OCI-LY1 (cell line): Measurements from ENCODE around the gene RALGPS1.

Experiments
- EZH2 ChIP-seq: fragments of 200-600 bp; sonication (generic), shearing (Covaris generic); IDR thresholded peaks from 2 replicates; pipeline ENCODE4 v1.8.0; 2017; ENCODE audit warnings: borderline replicate concordance, mixed run types, mild to moderate bottlenecking, antibody characterized with exemption, low read length, moderate library complexity, mixed read lengths
- TF ChIP-seq, protein P1 (sequence below): fragments of 200-600 bp; sonication (generic), shearing (Covaris generic); IDR thresholded peaks from 2 replicates; pipeline ENCODE4 v1.5.1; 2017; ENCODE audit warnings: mild to moderate bottlenecking, antibody characterized with exemption, low read length, moderate library complexity, mixed read lengths

DNA sequence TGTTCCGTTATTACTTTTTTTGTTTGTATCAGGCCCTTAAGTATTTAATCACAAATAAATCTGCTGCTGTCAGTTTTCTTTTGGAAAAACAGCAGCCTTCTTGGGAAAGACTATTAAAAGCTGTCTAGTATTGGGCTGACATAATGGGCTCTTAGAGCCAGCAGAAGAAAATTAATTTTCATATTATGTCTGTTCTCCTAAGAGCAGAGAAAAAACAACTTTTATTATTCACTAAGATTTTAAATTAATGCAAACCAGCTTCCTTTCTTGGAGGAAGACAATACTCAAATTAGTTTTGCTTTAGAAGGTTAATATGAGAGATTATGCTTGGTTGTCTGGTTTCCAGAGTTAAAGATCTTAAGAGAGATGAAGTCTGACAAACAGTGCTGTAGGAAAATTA lies 319.4 kb downstream of the RALGPS1 start:
- TF ChIP-seq, protein P1, sequence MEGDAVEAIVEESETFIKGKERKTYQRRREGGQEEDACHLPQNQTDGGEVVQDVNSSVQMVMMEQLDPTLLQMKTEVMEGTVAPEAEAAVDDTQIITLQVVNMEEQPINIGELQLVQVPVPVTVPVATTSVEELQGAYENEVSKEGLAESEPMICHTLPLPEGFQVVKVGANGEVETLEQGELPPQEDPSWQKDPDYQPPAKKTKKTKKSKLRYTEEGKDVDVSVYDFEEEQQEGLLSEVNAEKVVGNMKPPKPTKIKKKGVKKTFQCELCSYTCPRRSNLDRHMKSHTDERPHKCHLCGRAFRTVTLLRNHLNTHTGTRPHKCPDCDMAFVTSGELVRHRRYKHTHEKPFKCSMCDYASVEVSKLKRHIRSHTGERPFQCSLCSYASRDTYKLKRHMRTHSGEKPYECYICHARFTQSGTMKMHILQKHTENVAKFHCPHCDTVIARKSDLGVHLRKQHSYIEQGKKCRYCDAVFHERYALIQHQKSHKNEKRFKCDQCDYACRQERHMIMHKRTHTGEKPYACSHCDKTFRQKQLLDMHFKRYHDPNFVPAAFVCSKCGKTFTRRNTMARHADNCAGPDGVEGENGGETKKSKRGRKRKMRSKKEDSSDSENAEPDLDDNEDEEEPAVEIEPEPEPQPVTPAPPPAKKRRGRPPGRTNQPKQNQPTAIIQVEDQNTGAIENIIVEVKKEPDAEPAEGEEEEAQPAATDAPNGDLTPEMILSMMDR = no peak
- TF ChIP-seq EZH2 = no peak
